Measurements from ENCODE around the gene CAMKMT.

The CAMKMT gene

DNA sequence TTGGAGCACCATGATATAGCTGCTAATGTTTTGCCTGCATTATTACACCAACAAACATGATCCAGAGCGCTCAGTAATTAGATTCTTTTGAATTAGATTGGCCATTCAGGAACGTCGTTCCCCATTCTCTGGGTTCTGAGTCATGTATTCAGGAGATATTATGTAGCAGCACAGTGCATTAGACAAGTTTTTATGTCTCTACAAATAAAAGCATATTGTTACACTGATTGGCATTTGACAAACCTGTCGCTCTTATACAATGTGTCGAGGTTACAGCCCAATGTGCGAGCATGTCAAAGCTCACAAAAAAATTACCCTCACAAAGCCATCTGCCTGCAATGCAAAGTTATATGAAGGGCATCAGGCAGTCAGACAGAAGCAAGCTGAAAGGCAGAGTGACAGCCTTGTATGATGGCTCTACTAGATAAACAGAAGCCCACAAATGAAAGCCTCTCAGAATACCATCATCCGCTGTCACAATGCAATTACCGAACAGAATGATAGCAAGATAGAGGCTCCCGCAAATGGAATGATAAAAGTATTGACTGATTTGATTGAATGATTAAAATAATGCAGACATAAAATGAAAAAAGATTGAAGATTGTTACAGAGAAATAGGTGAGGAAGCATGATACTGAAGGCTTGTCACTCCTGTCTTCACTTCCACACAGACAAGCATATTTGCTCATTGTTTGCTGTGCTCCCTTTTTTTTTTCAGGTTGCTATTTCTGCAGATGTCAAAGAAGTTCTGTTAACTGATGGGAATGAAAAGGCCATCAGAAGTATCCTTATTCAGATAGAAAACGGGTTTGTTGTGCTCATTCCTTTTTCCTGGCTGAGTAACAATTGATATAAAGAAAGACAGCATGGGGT lies 345.2 kb downstream of the CAMKMT start:
- no peak for DNase-seq

GRCh38 chr2:44707945-44708660 lies 346.4 kb downstream of the CAMKMT start:
- DNase-seq: no peak

DNA sequence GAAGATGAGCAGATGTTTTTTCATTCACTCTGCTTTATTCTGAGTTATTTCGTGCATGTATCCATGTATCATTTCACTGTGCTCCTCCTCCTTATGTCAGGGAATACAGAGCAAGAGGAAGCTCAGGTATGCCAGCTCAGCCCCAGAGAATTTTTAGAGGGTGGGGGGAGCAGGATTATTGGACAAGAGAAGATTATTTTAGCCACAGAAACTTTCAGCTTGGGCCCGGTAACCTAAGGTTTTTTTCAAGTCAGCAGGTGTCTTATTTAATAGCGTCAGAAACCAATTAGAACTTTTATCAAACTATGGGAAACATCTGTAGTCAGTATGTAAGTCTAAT lies 346.9 kb downstream of the CAMKMT start:
- DNase-seq: no peak

GRCh38 chr2:44713170-44713569 lies 351.4 kb downstream of the CAMKMT start:
- no peak for DNase-seq

DNA sequence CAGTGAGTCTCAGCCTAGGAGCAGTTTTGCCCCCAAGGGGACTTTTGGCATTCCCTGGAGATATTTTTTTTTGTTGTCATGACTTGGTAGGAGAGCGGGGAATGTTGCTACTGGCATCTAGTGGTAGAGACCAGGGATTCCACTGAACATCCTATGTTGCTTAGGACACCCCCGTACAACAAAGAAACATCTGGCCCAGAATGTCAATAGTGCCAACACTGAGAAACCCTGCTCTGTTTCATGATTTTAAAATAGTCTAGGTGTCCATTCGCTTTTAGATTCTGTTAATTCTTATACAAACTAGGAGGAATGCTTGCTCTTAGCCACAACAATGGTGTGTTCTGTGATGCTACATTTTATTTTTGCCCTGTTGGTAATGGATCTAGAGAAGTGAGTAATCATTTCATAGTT lies 353.9 kb downstream of the CAMKMT start:
- no peak for DNase-seq

GRCh38 chr2:44716131-44716530 lies 354.4 kb downstream of the CAMKMT start:
- no peak for DNase-seq

DNA sequence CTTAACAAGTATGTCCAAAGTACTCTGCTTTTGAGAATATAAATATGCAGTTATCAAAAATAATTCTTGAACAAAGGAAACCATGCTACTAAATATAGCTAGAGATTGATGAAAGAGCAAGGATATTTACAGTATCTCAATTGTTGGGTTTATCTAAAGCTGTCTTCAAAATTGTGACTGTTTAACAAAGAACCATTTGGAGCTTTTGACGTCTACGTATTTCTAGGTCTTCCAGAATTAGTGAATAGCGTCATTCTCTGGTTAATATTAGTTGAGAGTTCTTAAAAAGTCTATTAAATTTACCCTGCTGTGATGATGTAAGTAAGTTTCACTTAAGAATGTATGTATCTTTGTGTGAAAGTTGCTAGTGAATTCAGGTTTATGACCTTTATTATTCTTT lies 356.7 kb downstream of the CAMKMT start:
- DNase-seq: no peak

DNA sequence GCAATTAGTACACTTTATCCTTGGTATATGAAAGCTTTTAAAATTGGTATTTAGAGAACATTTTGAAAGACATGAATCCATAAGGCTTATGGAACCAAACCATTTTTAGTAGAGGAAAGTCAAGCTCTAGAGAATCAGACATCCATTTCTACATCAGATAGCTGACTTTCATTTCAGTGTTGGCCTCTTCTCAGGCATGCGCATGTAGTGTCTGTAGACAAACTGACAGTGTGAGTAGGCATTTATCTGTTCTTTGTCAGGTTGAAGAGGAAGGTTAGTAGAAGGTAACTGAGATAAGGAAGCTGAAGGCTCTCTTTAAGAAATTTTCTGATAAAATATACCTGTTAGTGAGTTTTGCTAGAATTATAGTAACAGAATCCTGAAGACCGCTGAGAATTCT lies 357.8 kb downstream of the CAMKMT start:
- no peak for DNase-seq

- DNase-seq: no peak
These were observed 360.4 kb downstream of the CAMKMT start for GRCh38 chr2:44722026-44722625.

DNA sequence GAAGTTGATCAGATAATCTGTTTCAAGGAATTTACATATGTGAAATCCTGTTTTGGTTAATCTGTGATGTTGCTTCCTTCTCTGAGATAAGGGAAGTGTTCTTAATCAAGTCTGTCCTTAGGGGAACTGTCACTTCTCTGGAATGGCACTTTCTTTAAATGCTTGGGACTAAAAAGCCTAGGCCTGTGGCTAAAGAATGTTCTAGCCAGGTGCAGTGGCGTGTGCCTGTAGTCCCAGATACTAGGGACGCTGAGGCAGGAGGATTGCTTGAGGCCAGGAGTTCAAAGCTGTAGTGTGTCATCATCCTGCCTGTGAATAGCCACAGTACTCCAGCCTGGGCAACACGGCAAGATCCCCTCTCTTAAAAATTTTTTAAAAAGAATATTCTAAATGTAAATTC lies 362.2 kb downstream of the CAMKMT start:
- DNase-seq: no peak

DNA sequence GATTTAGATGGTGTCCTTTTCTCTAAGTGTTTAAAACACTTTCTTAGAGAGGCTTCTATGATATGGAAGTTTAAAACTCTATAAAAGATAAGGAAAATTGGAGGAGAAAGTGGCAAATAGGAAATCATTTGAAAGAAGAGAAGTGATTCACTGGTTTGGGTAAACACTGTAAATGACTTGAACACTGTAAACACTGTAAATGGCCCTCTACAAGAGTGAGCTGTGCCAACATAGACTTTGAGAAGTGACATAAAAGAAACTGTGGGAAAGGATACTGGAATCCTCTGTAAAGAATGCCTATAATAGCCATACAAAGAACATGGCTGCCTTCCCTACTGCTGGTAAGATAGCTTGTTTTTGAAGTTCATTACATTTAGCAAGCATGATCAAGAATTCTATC lies 368.8 kb downstream of the CAMKMT start:
- no peak for DNase-seq

- DNase-seq: peak; percentile 18
These were observed 369.8 kb downstream of the CAMKMT start for GRCh38 chr2:44731505-44731904.

DNA sequence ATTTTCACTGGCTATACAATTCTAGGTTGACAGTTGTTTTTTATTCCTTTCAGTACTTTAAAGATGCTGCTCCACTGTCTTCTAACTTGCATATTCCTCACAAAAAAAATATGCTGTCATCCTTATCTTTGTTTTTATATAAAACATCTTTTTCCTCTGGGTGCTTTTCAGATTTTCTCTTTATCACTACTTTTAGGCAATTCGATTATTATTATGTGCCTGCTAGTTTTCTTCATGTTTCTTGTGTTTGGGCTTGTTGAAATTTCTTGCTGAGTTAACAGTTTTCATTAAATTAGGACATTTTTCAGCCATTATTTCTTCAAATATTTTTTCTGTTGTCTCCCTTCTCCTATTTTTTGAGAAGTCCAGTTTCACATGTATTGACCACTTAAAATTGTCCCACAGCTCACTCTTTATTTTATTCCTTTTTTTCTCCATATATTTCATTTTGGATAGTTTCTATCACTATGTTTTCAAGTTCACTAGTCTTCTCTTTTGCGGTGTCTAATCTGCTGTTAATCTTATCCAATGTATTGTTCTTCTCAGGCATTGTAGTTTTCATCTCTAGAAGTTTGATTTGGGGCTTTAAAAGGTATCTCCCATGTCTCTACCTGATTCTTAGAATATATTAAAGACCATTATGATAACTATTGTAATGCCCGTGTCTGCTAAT lies 374.7 kb downstream of the CAMKMT start:
- no peak for DNase-seq

DNA sequence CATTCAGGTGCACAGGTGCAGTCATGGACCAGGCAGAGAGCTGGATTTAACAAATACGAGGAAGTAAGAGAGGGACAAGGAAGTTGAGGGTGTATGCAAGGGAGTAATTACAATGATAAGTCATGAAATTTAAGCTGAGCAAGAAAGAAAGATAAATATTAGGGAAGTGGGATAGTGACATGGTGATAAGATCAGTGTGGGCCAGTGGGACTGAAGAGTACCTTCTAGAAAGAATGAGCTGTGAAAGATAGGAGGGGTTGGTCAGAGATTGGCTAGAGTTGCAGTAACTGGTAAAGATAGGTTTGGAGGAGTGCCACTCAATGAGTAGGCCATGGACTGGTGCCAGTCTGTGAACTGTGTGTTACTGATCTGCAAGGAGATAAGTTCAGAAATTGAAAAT lies 378.9 kb downstream of the CAMKMT start:
- DNase-seq: no peak

DNA sequence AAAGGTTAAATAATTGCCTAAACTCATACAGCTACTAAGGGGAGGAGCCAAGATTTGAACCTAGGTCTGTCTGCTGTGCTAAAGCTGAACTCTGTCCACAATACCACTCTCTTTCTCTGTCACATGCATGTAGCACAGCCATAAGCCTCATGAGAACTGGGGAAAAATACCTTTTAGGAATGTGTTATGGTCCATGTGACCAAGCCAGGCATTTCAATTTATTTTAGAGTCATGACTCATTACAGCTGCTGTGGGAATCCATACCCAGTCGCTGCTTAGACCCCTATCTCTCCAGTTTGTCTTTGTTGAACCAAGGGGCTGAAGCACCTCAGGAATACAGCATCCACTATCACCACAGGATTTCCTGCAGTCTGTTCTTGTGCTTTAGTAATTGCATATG lies 379.8 kb downstream of the CAMKMT start:
- no peak for DNase-seq

DNA sequence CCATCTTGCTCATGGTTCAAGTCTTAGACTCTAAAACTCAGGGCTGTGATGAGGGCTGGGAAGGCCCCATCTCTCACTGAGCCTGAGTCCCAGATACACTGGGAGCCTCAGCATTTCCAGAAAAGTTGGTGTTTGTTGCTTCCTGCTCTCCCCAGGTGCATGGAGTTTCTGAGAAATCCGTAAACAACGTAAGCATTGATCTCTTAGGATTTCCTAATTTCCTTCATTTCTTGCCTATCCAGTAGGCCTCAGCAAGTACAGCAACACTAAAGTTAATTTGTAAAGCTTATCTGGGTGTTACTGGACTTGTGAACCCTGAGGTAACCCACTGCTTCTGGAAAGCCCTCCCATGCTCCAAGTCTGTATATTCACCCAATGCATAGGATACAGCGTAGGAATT lies 380.3 kb downstream of the CAMKMT start:
- no peak for DNase-seq

DNA sequence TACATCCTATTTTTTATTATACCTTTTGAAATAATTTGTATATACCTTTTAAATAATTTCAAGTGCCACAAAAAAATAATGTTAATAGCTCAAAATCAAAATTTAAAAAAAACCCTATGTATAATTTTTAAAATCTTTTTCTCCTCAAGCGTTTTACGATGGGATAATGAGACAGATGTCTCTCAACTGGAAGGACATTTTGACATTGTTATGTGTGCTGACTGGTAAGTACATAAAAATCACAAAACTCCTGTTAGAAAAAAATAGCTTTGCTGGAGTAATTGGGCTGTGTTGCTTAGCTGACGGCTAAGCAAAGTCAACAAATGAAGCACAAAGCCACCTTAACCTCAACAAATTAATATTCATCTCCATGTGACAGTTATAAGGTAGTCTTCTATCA lies 381.7 kb downstream of the CAMKMT start:
- DNase-seq: no peak

- DNase-seq: no peak
These were observed 383.5 kb downstream of the CAMKMT start for GRCh38 chr2:44744961-44745892.

DNA sequence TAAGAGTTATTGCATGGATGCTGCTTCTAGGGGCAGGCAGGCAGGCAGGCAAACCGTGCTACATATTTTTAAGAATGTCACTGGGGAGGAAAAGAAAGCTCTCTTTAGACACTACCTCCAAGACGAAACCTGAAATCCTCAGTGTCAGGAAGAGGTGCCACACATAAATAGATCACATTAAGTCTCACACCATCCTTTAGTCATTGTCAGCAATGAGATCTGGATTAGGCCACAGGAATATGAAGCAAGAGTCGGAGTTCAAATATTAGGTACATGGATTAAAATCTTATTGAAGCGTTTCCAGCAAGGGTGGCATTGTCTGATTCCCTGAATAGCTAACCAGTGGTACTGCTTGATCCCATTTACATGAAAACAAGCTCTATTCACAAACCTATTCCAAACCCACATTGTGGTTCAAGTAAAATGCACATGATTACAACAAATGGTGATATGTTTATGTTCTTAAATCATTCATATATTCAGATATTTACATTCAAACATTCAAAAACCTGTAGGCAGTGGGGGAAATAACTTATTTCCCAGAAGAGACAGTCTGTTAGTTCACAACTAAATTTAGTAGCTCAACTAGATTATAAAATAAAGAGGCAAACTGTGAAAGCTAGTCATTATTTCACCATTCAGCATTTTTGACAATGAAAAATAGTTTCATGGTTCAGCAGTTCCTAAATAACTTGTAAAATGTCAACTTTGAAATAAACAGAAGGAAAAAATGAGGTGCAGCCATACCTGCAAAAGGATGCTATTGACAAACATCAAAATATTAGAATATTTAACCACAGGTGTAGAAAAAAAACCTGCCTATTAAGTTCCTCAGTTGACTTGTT lies 384.4 kb downstream of the CAMKMT start:
- DNase-seq: no peak

- DNase-seq: no peak
These were observed 385.3 kb downstream of the CAMKMT start for GRCh38 chr2:44746856-44747615.

GRCh38 chr2:44747794-44748193 lies 386.0 kb downstream of the CAMKMT start:
- no peak for DNase-seq
